Prostate gland (tissue), 2 donors: ENCODE measurements around the gene TEX2.

ENCODE experiments used
- POLR2A ChIP-seq: fragments of 450-650 bp; IDR thresholded peaks from one replicate; pipeline ENCODE4 v1.6.1; 2016; ENCODE audit warnings: antibody characterized with exemption, mild to moderate bottlenecking
- TF ChIP-seq, protein P1 (sequence below), 4 experiments: fragments of 200-600 bp in 2 of 4; fragments of 450-650 bp in 2 of 4; sonication (generic) in 2 of 4; IDR thresholded peaks; 1 replicate in 3 of 4; 2 replicates in 1 of 4; pipeline ENCODE4 v1.5.1; 2016 to 2019; ENCODE audit warnings: antibody characterized with exemption in 4 of 4, mild to moderate bottlenecking in 2 of 4, moderate library complexity in 2 of 4

DNA sequence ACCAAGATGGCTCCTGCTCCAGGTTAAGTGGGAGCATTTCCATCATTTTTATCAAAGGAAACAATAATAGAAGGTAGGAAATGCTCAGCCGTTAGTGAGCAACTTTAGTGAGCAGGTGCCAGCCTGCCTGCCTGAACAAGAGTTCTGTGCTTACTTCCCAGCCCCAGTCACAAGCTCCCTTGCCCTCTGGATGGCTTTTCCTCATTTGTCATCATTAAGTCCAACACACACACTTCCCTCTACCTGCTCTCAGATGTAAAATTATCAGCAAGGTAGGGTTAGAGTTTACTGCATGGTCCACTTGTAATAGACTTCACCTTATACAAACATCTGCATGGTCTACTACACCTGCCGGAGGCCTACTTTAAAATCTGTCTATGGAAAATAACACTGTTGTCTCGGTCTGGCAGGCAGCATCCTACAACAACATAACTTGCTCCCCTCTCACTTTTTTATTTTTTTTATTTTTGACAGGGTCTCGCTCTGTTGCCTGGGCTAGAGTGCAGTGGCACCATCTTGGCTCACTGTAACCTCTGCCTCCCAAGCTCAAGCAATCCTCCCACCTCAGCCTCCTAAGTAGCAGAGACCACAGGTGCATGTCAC is 12.7 kb downstream of the TEX2 start:
- TF ChIP-seq, protein P1, sequence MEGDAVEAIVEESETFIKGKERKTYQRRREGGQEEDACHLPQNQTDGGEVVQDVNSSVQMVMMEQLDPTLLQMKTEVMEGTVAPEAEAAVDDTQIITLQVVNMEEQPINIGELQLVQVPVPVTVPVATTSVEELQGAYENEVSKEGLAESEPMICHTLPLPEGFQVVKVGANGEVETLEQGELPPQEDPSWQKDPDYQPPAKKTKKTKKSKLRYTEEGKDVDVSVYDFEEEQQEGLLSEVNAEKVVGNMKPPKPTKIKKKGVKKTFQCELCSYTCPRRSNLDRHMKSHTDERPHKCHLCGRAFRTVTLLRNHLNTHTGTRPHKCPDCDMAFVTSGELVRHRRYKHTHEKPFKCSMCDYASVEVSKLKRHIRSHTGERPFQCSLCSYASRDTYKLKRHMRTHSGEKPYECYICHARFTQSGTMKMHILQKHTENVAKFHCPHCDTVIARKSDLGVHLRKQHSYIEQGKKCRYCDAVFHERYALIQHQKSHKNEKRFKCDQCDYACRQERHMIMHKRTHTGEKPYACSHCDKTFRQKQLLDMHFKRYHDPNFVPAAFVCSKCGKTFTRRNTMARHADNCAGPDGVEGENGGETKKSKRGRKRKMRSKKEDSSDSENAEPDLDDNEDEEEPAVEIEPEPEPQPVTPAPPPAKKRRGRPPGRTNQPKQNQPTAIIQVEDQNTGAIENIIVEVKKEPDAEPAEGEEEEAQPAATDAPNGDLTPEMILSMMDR (IDR thresholded peaks at IDR 0.05), result no peak
- no peak for TF ChIP-seq POLR2A
